SK-N-MC (cell line): Measurements from ENCODE around the gene ANGPTL8.

Source experiments
- EZH2 ChIP-seq: fragments of 200-600 bp; sonication (generic); IDR thresholded peaks from one replicate; pipeline ENCODE4 v1.6.1; 2017; ENCODE audit warnings: antibody characterized with exemption
- POLR2AphosphoS5 ChIP-seq: IDR thresholded peaks from 2 replicates; pipeline ENCODE4 v1.6.1; 2012; ENCODE audit warnings: mild to moderate bottlenecking, low read depth, low read length, borderline replicate concordance

DNA sequence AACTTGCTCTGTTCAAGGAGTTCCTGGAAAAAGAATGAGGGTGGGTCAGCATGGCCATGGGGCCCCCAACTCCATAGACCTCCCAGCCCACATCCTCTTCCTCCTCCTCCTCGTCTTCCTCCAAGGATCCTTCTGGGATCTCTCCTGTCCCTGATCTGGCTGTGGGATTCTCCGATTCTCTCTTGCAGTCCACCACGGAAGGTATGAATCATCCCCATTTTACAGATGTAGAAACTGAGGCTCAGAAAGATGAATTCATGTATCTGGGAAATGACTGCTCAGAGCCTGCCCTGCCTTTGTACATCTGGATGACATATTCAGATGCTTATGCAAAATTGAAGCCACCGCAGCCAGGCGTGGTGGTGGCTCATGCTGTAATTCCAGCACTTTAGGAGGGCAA lies 39.9 kb upstream of the ANGPTL8 start:
- TF ChIP-seq POLR2AphosphoS5: no peak
- no peak for TF ChIP-seq EZH2
